Measurements from ENCODE around the gene DNLZ.

DNLZ gene

GRCh38 chr9:136379891-136380290, 16.3 kb upstream of the DNLZ start:
- TF ChIP-seq CTCF (IDR thresholded peaks at IDR 0.05; ENCODE audit: control insufficient read depth, extremely low read depth, insufficient read depth) = no peak
- no peak overlapping the region for H3K4me3 ChIP-seq (ENCODE audit: low read depth, low read length)
- DNase-seq (ENCODE audit: low read depth) = no peak

GRCh38 chr9:136379401-136379800, 15.9 kb upstream of the DNLZ start:
- no peak for DNase-seq (ENCODE audit: low read depth)
- TF ChIP-seq CTCF (IDR thresholded peaks at IDR 0.05; ENCODE audit: control insufficient read depth, extremely low read depth, insufficient read depth) = no peak

GRCh38 chr9:136379003-136379287, 15.4 kb upstream of the DNLZ start:
- DNase-seq (ENCODE audit: low read depth) = no peak
- no peak for TF ChIP-seq CTCF (IDR thresholded peaks at IDR 0.05; ENCODE audit: control insufficient read depth, extremely low read depth, insufficient read depth)
- H3K4me3 ChIP-seq (ENCODE audit: low read depth, low read length) = no peak overlapping the region

More at GRCh38 chr9:136379401-136379800, 15.9 kb upstream of the DNLZ start:
- H3K4me3 ChIP-seq (ENCODE audit: low read depth, low read length) = no peak overlapping the region

GRCh38 chr9:136378170-136379002, 14.8 kb upstream of the DNLZ start:
- no peak for TF ChIP-seq CTCF (IDR thresholded peaks at IDR 0.05; ENCODE audit: control insufficient read depth, extremely low read depth, insufficient read depth)
- no peak overlapping the region for H3K4me3 ChIP-seq (ENCODE audit: low read depth, low read length)
- DNase-seq (ENCODE audit: low read depth) = no peak

- no peak for DNase-seq (ENCODE audit: low read depth)
- TF ChIP-seq CTCF (IDR thresholded peaks at IDR 0.05; ENCODE audit: control insufficient read depth, extremely low read depth, insufficient read depth) = no peak
- H3K4me3 ChIP-seq (ENCODE audit: low read depth, low read length) = no peak overlapping the region
Measured at GRCh38 chr9:136377341-136378169, 14.0 kb upstream of the DNLZ start.

- no peak overlapping the region for H3K4me3 ChIP-seq (ENCODE audit: low read depth, low read length)
- no peak for DNase-seq (ENCODE audit: low read depth)
- no peak for TF ChIP-seq CTCF (IDR thresholded peaks at IDR 0.05; ENCODE audit: control insufficient read depth, extremely low read depth, insufficient read depth)
Measured at GRCh38 chr9:136376457-136376856, 12.9 kb upstream of the DNLZ start.
